Measurements from ENCODE around the gene NOL4L. TPM values are rescaled to one million over a fixed set of nuclear protein-coding genes. Genes with fewer than 3 reads are reported as not detected.
A peak's percentile ranks its signal among the peaks of the same experiment; 100 is the strongest.

The NOL4L gene
- total RNA-seq, 1 experiment from 2014 or later, result 6.1 TPM

DNA sequence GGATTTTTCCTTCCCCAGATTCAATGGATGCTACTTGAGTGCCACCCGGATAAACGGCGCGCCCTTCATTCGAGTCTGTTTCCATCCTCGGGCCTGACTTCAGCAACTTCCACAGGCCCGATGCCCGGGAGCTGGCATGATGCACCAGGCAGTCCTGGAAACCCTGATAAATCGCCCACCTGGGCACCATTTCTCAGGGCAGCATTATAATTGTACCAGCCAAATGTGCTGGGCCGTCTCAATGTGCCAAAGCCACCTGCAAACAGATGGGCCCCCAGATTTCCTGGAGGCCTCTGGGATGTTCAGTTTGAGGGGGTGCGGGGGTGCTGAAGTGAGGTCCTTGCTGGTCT is 65.8 kb downstream of the NOL4L start:
- in situ Hi-C loops (cut with HindIII; ENCODE audit: low sequenced_read_pairs), result loop anchor here (5.0 kb wide), 1 partner anchor 113 kb away; no protein-coding TSS in a partner anchor
- peak; percentile 84 for DNase-seq (ENCODE audit: low spot score)

DNA sequence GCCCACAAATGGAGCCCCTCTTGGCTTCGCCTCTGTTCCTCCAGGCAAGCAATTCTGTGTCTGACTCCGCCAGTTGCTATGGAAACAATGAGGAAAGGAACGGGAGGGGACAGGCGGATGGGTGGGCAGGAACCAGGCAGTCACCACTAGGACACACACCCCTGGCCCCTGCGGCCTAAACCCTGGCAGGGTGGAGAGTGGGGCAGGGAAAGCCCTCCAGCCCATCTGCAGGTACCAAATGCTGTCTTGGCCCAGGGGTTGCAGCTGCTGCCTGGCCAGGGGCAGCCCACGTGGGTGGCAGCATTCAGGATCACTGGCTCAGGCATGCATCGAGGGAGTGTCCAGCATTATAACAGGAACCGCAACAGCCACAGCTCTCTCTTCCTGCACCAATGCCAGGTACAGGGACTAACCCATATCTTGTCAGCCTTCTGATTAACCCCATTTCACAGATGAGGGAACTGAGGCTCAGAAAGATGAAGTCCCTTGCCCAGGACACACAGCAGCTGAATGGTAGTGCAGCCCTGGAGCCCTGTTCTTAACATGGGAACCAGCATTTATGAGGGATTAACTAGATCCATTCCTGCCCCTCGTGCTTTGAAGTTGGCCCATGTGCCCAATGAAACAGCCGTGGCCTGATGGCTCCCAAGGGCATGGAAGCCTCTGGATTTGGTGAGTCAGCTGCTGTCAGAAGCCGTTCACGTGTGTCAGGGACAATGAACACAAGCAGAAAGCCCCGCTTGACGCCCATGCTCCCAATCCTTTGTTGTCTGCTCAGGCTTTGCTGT is 66.3 kb downstream of the NOL4L start:
- peak; percentile 45 for DNase-seq (ENCODE audit: low spot score)
- in situ Hi-C loops (cut with HindIII; ENCODE audit: low sequenced_read_pairs), result loop anchor here (5.0 kb wide), 1 partner anchor 114 kb away; no protein-coding TSS in a partner anchor

DNA sequence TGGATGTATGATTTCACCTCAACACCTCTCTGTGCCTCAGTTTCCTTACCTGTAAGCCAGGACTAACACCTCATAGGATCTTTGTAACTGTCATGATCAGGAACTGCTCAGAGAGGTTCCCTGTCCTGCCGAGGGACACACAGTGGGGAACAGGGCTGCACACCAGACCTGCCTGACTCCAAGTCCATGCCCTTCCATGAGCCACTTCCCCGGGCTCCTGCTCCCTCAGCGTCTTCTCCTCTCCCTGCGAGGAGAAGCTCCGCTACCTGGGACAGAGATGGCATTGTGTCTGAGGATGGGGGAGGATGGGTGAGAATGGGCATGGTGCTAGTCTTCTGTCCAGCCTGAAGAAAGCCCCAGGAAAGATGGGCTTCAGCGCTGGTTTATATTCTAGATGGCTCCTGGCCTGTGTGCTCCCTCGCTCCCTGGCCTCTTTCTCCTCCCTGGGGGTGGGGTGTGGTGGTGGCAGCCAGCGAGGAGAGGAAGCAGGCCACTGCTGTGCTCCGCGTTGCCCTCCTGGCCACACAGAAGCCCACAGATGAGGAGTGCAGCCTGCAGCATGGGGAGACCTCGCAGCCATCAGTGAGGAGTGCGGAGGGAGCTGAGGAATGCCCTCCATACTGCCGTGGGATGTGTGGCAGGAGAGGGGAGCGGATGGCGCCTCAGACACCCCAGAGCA is 67.1 kb downstream of the NOL4L start:
- DNase-seq (ENCODE audit: low spot score), result no peak

DNA sequence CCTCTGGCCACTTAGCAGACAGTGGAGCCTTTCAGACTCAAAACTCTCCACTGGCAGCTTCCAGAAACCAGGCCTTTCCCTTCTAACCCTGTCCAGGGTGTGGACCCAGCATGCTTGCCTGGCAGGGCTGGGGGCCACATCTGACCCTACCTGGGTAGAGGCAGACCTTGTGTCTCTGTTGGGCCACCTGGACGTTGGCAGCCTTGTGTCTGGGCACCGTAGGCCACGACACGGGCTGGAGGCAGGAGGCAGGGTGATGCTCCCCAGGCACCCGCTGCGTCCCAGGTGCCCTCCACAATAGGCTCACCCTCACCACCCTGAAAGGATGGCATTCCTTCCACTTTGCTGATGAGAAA is 67.6 kb downstream of the NOL4L start:
- in situ Hi-C loops (cut with HindIII; ENCODE audit: low sequenced_read_pairs), result loop anchor here (5.0 kb wide), 1 partner anchor 115 kb away; no protein-coding TSS in a partner anchor
- no peak for DNase-seq (ENCODE audit: low spot score)

More for the DNA sequence above, 67.1 kb downstream of the NOL4L start:
- in situ Hi-C loops (cut with HindIII; ENCODE audit: low sequenced_read_pairs), result loop anchor here (5.0 kb wide), 1 partner anchor 114 kb away; no protein-coding TSS in a partner anchor

DNA sequence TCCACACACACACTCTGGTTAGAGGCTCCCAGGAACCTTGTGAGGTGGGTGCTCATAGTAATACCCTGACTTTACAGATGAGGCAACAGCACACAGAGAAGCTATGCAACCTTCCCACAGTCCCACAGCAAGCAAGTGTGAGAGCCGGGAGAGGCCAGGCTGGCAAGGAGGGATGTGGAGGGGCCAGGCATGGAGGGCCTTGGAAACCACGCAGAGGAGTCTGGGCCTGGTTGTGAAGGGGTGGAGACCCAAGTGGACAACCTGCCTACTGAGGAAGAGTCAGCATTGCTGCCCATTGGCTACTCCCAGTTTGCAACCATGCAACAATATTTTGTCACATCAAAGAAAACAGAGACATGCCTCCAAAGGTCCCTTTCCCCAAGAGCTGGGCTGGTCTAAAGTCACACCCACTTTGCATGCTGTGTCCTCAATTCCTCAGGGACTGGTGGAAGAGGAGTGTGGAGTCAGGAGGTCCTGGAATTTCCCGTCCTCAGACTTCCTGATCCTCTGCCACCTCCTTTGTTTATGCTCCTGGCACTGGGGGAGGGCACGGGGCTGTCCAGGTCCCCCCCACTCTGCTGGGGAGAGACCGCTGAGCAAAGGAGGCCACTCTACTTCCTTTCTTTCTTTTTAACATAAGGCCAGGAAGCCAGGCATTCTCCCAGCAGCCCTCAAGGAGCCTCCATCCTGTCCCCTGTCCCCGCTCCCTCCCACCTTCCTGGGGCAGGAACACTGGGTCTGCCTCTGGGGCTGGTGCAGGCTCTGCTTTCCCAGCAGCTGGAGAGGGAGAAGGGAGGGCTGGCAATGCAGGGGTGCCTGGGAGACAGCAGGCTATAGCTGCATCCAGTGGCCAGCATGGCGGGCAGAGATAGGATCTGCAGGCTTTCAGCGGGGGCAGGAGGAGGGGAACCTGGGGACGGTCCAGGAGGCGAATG is 68.3 kb downstream of the NOL4L start:
- in situ Hi-C loops (cut with HindIII; ENCODE audit: low sequenced_read_pairs), result loop anchor here (5.0 kb wide), 1 partner anchor 115 kb away; no protein-coding TSS in a partner anchor
- no peak for DNase-seq (ENCODE audit: low spot score)

DNA sequence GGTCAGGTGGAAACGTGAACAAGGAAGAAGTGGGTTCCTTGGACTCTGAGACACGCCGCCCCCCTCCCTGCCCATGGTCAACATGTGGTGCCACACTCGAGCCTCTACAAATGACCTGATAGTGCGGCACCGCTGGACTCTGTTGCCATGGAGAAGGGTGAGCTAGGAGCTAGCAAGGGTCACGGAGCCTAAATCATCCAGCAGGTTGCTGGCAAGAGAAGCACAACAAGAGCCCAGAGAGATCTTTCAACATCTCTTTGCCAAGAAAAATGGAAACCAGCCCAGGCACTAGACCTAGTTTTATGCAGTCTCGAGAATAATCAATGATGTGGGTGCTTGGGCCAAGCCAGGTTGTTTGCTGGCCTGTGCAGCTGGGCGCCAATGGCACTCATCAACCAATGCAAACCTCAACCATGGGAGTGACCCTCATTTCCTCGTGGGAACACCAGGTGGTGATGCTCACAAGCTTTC is 69.5 kb downstream of the NOL4L start:
- in situ Hi-C loops (cut with HindIII; ENCODE audit: low sequenced_read_pairs), result loop anchor here (5.0 kb wide), 1 partner anchor 117 kb away; no protein-coding TSS in a partner anchor
- no peak for DNase-seq (ENCODE audit: low spot score)

DNA sequence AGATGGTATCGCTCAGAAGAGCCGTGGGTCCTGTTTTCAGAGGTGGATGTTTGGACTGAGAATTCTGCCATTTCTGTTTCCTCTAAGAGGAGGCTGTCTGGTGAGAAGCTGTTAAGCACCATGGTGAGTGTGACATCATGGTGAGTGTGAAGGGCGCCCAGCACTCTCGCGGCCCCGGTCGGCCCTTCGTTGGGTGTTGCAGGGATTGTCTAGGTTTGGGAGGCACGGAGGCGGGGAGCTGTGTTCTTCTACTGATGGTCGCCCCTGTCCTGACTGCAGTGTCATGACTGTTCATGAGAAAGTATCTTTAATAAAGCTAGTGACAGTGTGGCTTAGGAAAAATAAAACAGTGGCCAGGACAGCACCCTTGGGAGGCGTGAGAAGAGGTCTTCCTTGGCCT is 70.4 kb downstream of the NOL4L start:
- in situ Hi-C loops (cut with HindIII; ENCODE audit: low sequenced_read_pairs), result loop anchor here (5.0 kb wide), 1 partner anchor 118 kb away; no protein-coding TSS in a partner anchor

DNA sequence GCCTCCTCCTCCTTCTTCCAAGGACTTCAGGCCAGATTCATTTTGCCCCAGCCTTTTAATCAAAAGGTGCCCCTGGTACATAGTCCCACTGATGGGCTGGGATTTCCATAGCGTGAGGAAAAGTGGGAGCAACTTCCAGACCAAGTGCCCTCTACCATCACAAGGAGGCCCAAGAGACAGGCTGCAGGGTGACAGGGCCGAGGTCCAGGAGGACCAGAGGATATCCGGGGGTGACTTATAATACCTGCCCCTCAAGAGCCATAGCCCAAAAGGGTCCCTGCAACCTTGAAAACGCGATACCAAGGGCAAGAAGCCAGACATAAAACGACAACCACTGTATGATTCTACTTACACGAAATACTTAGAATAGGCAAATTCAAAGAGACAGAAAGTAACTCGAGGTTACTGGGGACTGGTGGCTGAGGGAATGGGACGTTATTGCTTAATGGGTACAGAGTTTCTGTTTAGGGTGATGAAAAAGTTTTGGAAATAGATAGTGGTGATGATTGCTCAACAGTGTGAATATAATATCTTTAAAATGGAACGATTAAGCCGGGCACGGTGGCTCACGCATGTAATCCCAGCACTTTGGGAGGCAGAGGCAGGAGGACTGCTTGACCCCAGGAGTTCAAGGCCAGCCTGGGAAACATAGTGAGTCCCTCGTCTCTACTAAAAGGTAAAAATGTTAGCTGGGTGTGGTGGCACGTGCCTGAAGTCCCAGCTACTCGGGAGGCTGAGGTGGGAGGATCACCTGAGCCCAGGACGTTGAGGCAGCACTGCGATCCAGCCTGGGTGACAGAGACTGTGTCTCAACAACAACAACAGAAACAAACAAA is 71.9 kb downstream of the NOL4L start:
- no peak for DNase-seq (ENCODE audit: low spot score)
- in situ Hi-C loops (cut with HindIII; ENCODE audit: low sequenced_read_pairs), result no loop called here

More for the DNA sequence above, 70.4 kb downstream of the NOL4L start:
- DNase-seq (ENCODE audit: low spot score), result no peak

DNA sequence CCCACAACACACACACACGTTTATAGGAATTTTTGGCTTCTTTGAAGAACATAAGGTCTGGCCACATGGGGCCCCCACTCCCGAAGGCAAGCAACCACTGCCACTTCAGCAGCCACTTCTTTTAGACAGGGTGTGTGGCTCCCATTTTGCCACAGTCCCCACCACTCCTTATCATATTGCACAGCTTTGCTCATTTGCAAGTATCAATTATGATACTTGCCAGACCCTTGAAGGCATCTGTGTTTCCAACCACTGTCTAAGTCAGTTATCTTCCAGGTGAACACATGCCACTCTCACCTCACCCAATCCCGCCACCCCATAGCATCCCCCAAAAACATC is 73.1 kb downstream of the NOL4L start:
- in situ Hi-C loops (cut with HindIII; ENCODE audit: low sequenced_read_pairs), result no loop called here
- no peak for DNase-seq (ENCODE audit: low spot score)

DNA sequence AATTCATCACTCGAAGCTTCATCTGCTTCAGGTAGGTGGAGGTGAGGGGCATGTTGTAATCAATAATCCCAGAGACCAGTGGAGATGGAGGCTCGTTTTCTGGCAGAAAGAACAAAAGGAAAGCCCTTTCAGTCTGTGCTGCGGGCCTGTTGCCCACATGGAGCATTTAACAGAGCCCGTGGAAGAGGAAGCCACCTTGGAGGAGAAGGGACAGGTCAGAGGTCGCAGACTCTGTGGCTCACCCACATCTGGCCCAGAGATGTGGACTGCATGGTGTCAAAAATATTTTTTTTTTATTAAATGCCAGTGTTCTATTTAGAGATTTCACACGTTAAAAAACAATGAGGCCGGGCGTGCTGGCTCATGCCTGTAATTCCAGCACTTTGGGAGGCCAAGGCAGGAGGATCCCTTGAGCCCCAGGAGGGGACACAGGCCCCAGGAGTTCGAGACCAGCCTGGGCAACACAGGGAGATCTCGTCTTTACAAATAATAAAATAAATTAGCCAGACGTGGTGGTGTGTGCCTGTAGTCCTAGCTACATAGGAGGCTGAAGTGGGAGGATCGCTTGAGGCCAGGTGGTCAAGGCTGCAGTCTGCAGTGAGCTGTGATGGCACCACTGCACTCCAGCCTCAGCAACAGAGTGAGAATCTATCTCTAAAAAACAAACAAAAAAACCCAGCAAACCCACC is 73.6 kb downstream of the NOL4L start:
- in situ Hi-C loops (cut with HindIII; ENCODE audit: low sequenced_read_pairs), result no loop called here
- DNase-seq (ENCODE audit: low spot score), result no peak

DNA sequence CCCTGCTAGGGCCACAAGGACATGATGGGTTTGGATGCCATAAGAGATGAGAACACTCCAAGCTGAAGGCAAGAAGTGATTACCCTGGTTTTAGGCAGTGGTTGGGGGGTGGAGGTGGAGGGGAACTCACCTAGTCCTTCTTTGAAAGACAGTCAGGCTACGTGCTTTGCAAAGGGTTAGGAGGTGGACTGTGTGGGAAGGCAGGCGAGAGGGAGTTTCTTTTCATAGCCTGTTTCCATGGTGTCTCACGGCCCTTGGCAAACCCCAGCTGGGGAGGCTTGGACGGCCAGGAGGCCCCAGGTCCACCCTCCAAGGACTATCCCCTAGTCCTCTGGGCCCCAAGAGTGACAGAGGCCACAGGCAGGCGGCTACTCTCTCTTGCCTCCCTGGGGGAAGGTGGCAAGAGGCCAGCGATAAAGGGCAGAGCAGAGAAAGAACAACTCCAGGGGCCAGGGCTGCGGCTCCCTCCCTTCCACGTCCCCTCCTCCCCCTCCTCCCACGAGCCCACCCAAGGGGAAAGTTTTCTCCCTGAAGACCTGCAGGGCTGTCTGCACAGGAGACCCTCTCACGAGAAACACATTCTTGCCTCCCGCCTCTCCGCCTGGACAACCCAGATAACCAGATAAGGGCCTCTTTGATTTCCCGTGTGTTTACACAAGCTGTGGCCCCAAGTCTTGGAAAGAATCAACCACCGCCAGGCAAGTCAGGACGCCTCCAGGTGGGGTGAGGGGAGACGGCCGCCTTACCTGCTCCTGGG is 74.4 kb downstream of the NOL4L start:
- DNase-seq (ENCODE audit: low spot score), result peak; percentile 30
- in situ Hi-C loops (cut with HindIII; ENCODE audit: low sequenced_read_pairs), result no loop called here

DNA sequence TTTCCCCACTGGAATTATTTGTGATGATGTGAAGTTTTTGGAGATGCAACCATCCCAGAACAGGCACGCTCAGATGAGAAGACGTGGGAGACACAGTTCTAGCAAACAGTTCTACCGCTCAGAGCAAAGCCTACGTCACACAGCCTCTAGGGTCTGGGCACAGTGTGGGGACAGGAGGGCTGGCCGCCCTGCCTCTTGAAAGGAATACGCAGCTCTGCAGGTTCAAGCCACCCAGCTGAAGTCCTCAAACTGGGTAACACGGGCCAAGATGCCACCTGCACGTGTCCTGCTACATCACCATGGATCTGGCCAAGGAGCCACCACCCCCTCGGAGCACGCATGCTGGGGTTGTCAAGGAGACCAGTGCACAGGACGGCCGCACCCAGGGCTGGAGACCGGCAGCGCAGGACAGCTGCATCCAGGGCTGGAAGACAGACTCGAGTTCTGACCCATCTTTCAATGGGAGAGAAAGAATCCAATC is 75.0 kb downstream of the NOL4L start:
- in situ Hi-C loops (cut with HindIII; ENCODE audit: low sequenced_read_pairs), result no loop called here
- peak; percentile 54 for DNase-seq (ENCODE audit: low spot score)

DNA sequence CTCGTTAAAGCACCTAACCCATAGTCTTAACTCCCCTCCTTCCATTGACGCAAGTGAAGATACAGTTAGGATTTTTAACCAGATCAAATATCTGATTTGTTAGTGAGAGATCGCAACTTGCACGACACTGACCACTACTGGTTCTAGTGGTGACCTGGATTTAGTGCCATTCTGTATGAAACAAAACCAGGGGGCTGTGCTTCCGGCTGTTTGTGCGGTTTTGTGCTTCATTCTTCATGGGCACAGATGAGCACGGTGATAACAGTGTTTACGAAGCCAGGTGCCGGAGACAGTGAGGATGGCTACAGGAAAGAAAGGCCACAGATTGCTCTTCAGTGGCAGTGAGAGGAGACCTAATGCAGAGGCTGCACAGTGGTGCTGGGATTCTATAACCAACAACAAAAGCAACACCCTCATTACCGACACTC is 75.5 kb downstream of the NOL4L start:
- in situ Hi-C loops (cut with HindIII; ENCODE audit: low sequenced_read_pairs), result no loop called here
- DNase-seq (ENCODE audit: low spot score), result peak; percentile 55

DNA sequence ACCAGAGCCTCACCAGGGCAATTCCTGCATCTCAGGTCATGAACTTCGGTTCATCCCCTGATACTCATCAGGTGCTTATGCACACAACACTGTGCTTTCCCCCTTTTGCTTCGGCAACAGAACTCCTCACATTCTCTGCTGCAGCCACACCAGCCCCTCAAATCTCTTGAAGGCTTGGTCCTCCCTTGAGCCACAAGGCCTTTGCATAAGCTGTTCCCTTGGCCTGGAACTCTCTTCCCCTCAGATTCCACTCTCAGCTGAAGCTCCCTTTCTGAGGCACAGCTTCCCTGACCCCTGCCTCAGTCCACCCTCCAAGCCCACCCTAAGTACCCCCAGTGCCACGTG is 76.4 kb downstream of the NOL4L start:
- no peak for DNase-seq (ENCODE audit: low spot score)
- in situ Hi-C loops (cut with HindIII; ENCODE audit: low sequenced_read_pairs), result no loop called here

DNA sequence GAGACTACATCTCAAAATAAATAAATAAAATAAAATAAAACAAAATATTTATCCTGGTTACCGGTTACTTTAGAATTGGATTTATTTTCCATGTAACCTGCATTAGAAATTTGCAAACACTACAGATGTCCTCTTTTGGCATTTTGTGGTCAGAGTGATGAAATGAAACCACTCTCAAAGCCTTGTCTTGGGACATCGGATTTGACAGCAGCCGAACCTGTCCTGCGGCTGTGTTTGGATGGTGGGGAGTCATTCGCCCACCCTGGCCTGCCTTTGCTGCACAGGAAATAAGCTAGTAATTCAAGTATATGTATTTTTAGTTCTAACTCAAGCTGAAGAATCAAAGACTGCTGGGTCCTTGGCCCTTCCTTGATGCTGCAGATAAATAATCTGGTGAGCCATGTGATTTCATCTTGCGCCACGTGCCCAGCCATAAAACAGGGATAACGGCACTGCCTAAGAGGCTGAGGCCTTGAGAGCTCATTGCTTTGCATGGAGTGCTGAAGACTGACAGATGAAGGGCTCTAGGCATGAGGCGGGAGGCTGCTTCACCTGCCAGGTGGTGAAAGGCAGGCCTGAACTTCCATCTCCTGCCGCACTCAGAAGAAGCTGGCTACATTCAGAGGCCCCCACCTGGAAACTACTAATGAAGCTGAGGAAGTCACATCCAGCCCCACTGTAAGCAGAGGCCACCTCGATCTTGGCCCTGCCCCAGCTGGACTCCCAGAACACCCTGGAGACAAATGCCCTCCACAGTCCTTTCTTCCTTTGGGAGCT is 76.9 kb downstream of the NOL4L start:
- no peak for DNase-seq (ENCODE audit: low spot score)
- in situ Hi-C loops (cut with HindIII; ENCODE audit: low sequenced_read_pairs), result no loop called here

DNA sequence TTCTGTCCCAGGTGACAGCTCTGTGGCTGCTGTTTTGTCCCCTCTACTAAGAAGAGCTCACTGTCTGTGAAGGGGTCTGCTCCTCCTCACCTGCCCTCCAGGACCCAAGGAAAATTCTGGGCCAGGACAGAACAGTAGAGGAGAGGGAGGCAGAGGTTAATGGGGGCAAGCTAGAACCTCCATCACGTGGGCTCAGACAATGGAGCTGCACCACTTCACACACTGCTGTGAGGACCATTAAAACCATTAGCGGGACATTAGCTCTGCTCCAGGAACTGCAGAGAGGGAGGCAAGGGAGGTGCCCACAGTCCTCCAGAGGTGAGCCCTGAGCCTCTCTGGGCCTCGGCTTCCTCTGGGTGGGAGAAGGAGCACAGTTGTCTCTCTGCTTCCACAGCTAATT is 78.4 kb downstream of the NOL4L start:
- in situ Hi-C loops (cut with HindIII; ENCODE audit: low sequenced_read_pairs), result no loop called here
- no peak for DNase-seq (ENCODE audit: low spot score)

Data from G401 (cell line).